Endothelial cell of umbilical vein (primary cell): Measurements from ENCODE around the gene TMPRSS9. TPM values are rescaled to one million over a fixed set of nuclear protein-coding genes. Genes with fewer than 3 reads are reported as not detected.

ENCODE experiments used
- BruUV-seq: library from RNA; stranded (reverse); fragments of 400-500 nt; replicated peaks from 2 replicates; lab custom pipeline; 2021; lab: Mats Ljungman, UMichigan
- CTCF ChIA-PET: fragments of 300-600, 350-600 bp; sonication (Branson Sonifier 250); formaldehyde crosslinking; loops from one replicate; lab custom pipeline; 2021; ENCODE audit warnings: antibody characterized with exemption, inconsistent platforms; lab: Charles Lee
- POLR2A ChIA-PET: fragments of 300-600, 350-600 bp; sonication (Branson Sonifier 250); formaldehyde crosslinking; loops from one replicate; lab custom pipeline; 2021; ENCODE audit warnings: antibody characterized with exemption, inconsistent platforms; lab: Charles Lee
- DNase-seq: peaks from one replicate; pipeline ENCODE4 v3.0.0-alpha.2; 2011; ENCODE audit warnings: low read depth, low spot score
- FAIRE-seq: peaks from 2 replicates; lab custom pipeline; 2011; peaks lifted over from hg19 to GRCh38; lab: Jason Lieb, UNC
- H2AFZ ChIP-seq: 2 replicates; pipeline ENCODE4 v1.6.0; 2012; ENCODE audit warnings: low read depth, low read length, control low read depth, inconsistent platforms
- H3K27ac ChIP-seq: 2 replicates; pipeline ENCODE4 v1.5.1; 2011; ENCODE audit warnings: low read depth, mild to moderate bottlenecking, control low read depth, low read length, moderate library complexity; ENCODE audit not compliant: insufficient read depth
- H3K27me3 ChIP-seq, 2 experiments: 2 replicates each; pipeline versions ENCODE4 v1.6.0 to v1.6.1; 2011; ENCODE audit warnings: low read length in 2 of 2, mixed read lengths in 1 of 2; ENCODE audit not compliant: control insufficient read depth in 2 of 2, insufficient read depth in 2 of 2
- H3K36me3 ChIP-seq, 2 experiments: 2 replicates in 1 of 2; 3 replicates in 1 of 2; pipeline ENCODE4 v1.5.1; 2011; ENCODE audit warnings: low read length in 2 of 2, mild to moderate bottlenecking in 1 of 2, moderate library complexity in 1 of 2; ENCODE audit not compliant: control insufficient read depth in 2 of 2, insufficient read depth in 2 of 2; ENCODE audit errors: extremely low read depth in 1 of 2
- H3K4me1 ChIP-seq: 3 replicates; pipeline ENCODE4 v1.5.1; 2011; ENCODE audit warnings: mild to moderate bottlenecking, low read length; ENCODE audit not compliant: control insufficient read depth, insufficient read depth; ENCODE audit errors: extremely low read depth
- H3K4me2 ChIP-seq: 2 replicates; pipeline ENCODE4 v1.6.1; 2011; ENCODE audit warnings: low read length, control low read depth, mixed read lengths; ENCODE audit not compliant: insufficient read depth
- H3K4me3 ChIP-seq, 3 experiments: fragments of 200-600 bp in 1 of 3; sonication (generic), shearing (Covaris generic) in 1 of 3; replicated peaks in 1 of 3; 2 replicates each; pipeline ENCODE4 v1.5.1; 2011 to 2016; ENCODE audit warnings: control low read depth in 3 of 3, low read length in 3 of 3, mild to moderate bottlenecking in 2 of 3, inconsistent platforms in 1 of 3, low read depth in 1 of 3, moderate library complexity in 1 of 3; ENCODE audit not compliant: insufficient read depth in 1 of 3
- H3K79me2 ChIP-seq: 2 replicates; pipeline ENCODE4 v1.6.0; 2012; ENCODE audit warnings: low read length, inconsistent platforms; ENCODE audit not compliant: control insufficient read depth, insufficient read depth
- H3K9ac ChIP-seq: replicated peaks from 2 replicates; pipeline ENCODE3; 2011; ENCODE audit warnings: low read length, control low read depth; ENCODE audit not compliant: insufficient read depth; ENCODE audit errors: extremely low read depth
- H3K9me1 ChIP-seq: replicated peaks from 3 replicates; pipeline ENCODE4 v1.6.0; 2011; ENCODE audit warnings: mild to moderate bottlenecking, low read length; ENCODE audit not compliant: control insufficient read depth, insufficient read depth; ENCODE audit errors: extremely low read depth
- H3K9me3 ChIP-seq: replicated peaks from 2 replicates; pipeline ENCODE4 v1.5.1; 2012; ENCODE audit warnings: low read length, inconsistent platforms; ENCODE audit not compliant: control insufficient read depth, insufficient read depth
- H4K20me1 ChIP-seq: replicated peaks from 2 replicates; pipeline ENCODE3; 2011; ENCODE audit warnings: mild to moderate bottlenecking, low read length; ENCODE audit not compliant: control insufficient read depth, insufficient read depth; ENCODE audit errors: extremely low read depth
- CTCF ChIP-seq, 2 donors: IDR thresholded peaks; 1 replicate in 1 of 2; 2 replicates in 1 of 2; pipeline ENCODE4 v1.5.1; 2011; ENCODE audit warnings: low read length in 2 of 2, mild to moderate bottlenecking in 2 of 2, moderate library complexity in 2 of 2, control low read depth in 1 of 2, inconsistent platforms in 1 of 2, low read depth in 1 of 2; ENCODE audit not compliant: insufficient read depth in 1 of 2; ENCODE audit errors: extremely low read depth in 1 of 2
- GATA2 ChIP-seq: IDR thresholded peaks from 2 replicates; pipeline ENCODE4 v1.7.0; 2011; ENCODE audit warnings: low read depth, mild to moderate bottlenecking, moderate library complexity, mixed read lengths, low read length; ENCODE audit not compliant: insufficient read length, insufficient read depth
- MYC ChIP-seq: IDR thresholded peaks from one replicate; pipeline ENCODE4 v1.6.1; 2011; ENCODE audit warnings: mild to moderate bottlenecking, low read depth, low read length
- dilution Hi-C: fragments of 300-500 bp; cut with MboI; formaldehyde crosslinking; loops from one replicate; pipeline ENCODE4 v1.15.0; 2019; ENCODE audit warnings: low sequenced_read_pairs; ENCODE audit not compliant: extremely low pct_ligation_motif_present
- intact Hi-C: fragments of 100-400 bp; cut with micrococcal nuclease; formaldehyde crosslinking; loops from one replicate; pipeline ENCODE4 v1.10.0; 2022
- polyA plus RNA-seq, 4 experiments: library from polyadenylated mRNA; depleted of rRNA in 3 of 4; stranded (reverse) in 3 of 4; unstranded in 1 of 4; fragments of >200 nt; gene quantifications; 2 replicates each; pipeline versions ENCODE4 v1.2.1 to v1.2.3, GENCODE V29; 2011 to 2012; ENCODE audit warnings: missing spikeins in 1 of 4
- total RNA-seq: library from RNA; stranded (reverse); gene quantifications from 2 replicates; pipeline ENCODE4 v1.2.3, GENCODE V29; 2021

TMPRSS9 gene
- total and polyA plus RNA-seq, 2 donors (not counting 3 experiments of a cell fraction or from before 2014, with no cell fraction given): not detected

- Histone ChIP-seq H3K36me3 (peaks cover 0 to 3% of the 10 kb centered on the region in 2 experiments), H3K27ac (peak overlapping the region; percentile 68), H3K9me3 (no peaks in the 10 kb centered on the region), H3K4me1 (peaks cover 13% of the 10 kb centered on the region), H3K79me2 (peaks cover 59% of the 10 kb centered on the region), H2AFZ (peak overlapping the region; percentile 80), H4K20me1 (no peaks in the 10 kb centered on the region), H3K9ac (peak overlapping the region; percentile 89), H3K9me1 (no peaks in the 10 kb centered on the region), H3K27me3 (no peaks in the 10 kb centered on the region), H3K4me3 (peak overlapping the region; percentile 69 to 100 (median 80)), H3K4me2 (peak overlapping the region; percentile 86)
- peak; percentile 8 for FAIRE-seq
- dilution Hi-C loops (no loop called here), intact Hi-C loops (no loop called here)
- BruUV-seq: no TSS peak
- no peak for DNase-seq
- no peak for TF ChIP-seq CTCF (IDR thresholded peaks at IDR 0.05; ENCODE audit: extremely low read depth in 1 of 2, insufficient read depth in 1 of 2, low read depth in 1 of 2, low read length in 2 of 2)
- no peak for TF ChIP-seq MYC
- TF ChIP-seq GATA2: no peak
- POLR2A ChIA-PET: interaction anchor here (1.5 to 1.9 kb wide), 2 partner anchors 20 to 28 kb away, joined by 3 to 18 read pairs; partner anchors contain the start of gene GADD45B
- CTCF ChIA-PET: interaction anchor here (1.0 to 3.7 kb wide), 8 partner anchors 10 to 192 kb away, joined by 3 to 27 read pairs (median 4); partner anchors contain the start of gene GADD45B
Observed at GRCh38 chr19:2455851-2456570, 95.9 kb downstream of the TMPRSS9 start.
